Sigmoid colon (tissue), 7 donors: ENCODE measurements around the gene PGAP1. TPM values are rescaled to one million over a fixed set of nuclear protein-coding genes. Genes with fewer than 3 reads are reported as not detected.
A peak's percentile ranks its signal among the peaks of the same experiment; 100 is the strongest.

Source experiments
- DNase-seq: peaks from one replicate; pipeline ENCODE4 v3.0.0-alpha.2; 2019
- H3K27ac ChIP-seq, 4 donors: fragments of 200-600 bp; sonication (generic); one replicate each; pipeline ENCODE4 v1.5.1; 2016 to 2019; ENCODE audit warnings: mild to moderate bottlenecking in 1 of 4
- H3K27me3 ChIP-seq, 3 donors: fragments of 200-600 bp; sonication (generic); one replicate each; pipeline ENCODE4 v1.5.1; 2019; ENCODE audit warnings: mild to moderate bottlenecking in 1 of 3
- H3K36me3 ChIP-seq, 4 donors: fragments of 200-600 bp; sonication (generic); one replicate each; pipeline ENCODE4 v1.5.1; 2016 to 2019
- H3K4me1 ChIP-seq, 4 donors: fragments of 200-600 bp; sonication (generic); one replicate each; pipeline ENCODE4 v1.5.1; 2017 to 2019
- H3K4me3 ChIP-seq, 4 donors: fragments of 200-600 bp; sonication (generic); one replicate each; pipeline ENCODE4 v1.5.1; 2017 to 2019; ENCODE audit warnings: mild to moderate bottlenecking in 2 of 4, moderate library complexity in 1 of 4
- H3K9me3 ChIP-seq, 4 donors: fragments of 200-600 bp in 3 of 4; sonication (generic) in 3 of 4; one replicate each; pipeline versions ENCODE4 v1.5.1 to v1.6.1; 2013 to 2019
- EP300 ChIP-seq, 4 donors: sonication (generic); formaldehyde crosslinking; IDR thresholded peaks; one replicate each; pipeline ENCODE4 v1.6.1; 2017; ENCODE audit warnings: antibody characterized with exemption in 4 of 4
- POLR2A ChIP-seq, 2 donors: fragments of 450-650 bp; IDR thresholded peaks; one replicate each; pipeline ENCODE4 v1.6.1; 2016; ENCODE audit warnings: antibody characterized with exemption in 2 of 2, mild to moderate bottlenecking in 2 of 2, moderate library complexity in 2 of 2
- POLR2AphosphoS5 ChIP-seq, 4 donors: sonication (generic); formaldehyde crosslinking; IDR thresholded peaks; one replicate each; pipeline ENCODE4 v1.6.1; 2017; ENCODE audit warnings: antibody characterized with exemption in 4 of 4
- WGBS, 2 donors: extraction: QIAGEN DNeasy Blood & Tissue Kit; methylation state at CpG; one replicate each; pipeline ENCODE4 v1.1.7; 2013; 5-methylcytosine and 5-hydroxymethylcytosine counted together
- intact Hi-C: fragments of 100-400 bp; cut with DNase I; formaldehyde crosslinking; loops from one replicate; pipeline ENCODE4 v1.15.1; 2023
- polyA plus RNA-seq, 3 donors: library from polyadenylated mRNA; stranded (reverse); fragments of 200-250 nt; gene quantifications; one replicate each; pipeline ENCODE4 v1.2.3, GENCODE V29; 2013
- total RNA-seq, 4 donors: library from RNA; depleted of rRNA; stranded (reverse); fragments of >200 nt; gene quantifications; one replicate each; pipeline ENCODE4 v1.1.0, GENCODE V29; 2016
- TF ChIP-seq, protein P1 (sequence below), 4 experiments: fragments of 450-650 bp in 3 of 4; fragments of 200-600 bp in 1 of 4; IDR thresholded peaks; one replicate each; pipeline ENCODE4 v1.5.1; 2016 to 2019; ENCODE audit warnings: antibody characterized with exemption in 4 of 4, mild to moderate bottlenecking in 3 of 4, moderate library complexity in 2 of 4
- donor health status: healthy with polysubstance abuse.
- donor health status: Bipolar disorder and iron deficiency.
- donor health status: healthy.

The PGAP1 gene
- total and polyA plus RNA-seq, 7 donors: 0.46 to 14.0 (median 6.6) TPM

DNA sequence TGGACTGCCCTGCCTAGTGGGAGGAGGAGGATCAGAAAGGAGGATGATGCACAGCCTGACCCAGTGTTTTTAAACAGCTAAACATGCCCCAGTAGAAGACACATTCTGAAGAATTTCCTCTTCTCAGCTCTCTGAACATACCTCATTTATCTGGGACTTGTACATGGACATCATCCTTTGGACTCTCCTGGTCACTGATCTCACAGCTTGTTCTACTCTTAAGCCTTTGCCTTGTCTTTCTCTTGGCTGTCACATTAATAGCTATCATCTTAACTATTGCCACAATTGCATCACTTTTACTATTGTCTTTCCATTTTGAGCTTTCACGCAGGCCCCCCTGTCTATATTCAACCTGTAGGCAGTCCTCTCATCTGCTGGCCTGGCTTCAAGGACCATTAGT, 42.0 kb upstream of the PGAP1 start:
- Histone ChIP-seq H3K9me3 (no peaks in the 10 kb centered on the region), H3K4me3 (no peak overlapping the region), H3K36me3 (no peaks in the 10 kb centered on the region), H3K4me1 (no peaks in the 10 kb centered on the region), H3K27me3 (no peaks in the 10 kb centered on the region), H3K27ac (no peak overlapping the region)
- no peak for DNase-seq
- 96 to 100% methylated on average over 1 of the region's 1 CpG for WGBS, 2 donors
- intact Hi-C loops: no loop called here
- TF ChIP-seq POLR2AphosphoS5 (IDR thresholded peaks at IDR 0.05): no peak
- TF ChIP-seq, protein P1, sequence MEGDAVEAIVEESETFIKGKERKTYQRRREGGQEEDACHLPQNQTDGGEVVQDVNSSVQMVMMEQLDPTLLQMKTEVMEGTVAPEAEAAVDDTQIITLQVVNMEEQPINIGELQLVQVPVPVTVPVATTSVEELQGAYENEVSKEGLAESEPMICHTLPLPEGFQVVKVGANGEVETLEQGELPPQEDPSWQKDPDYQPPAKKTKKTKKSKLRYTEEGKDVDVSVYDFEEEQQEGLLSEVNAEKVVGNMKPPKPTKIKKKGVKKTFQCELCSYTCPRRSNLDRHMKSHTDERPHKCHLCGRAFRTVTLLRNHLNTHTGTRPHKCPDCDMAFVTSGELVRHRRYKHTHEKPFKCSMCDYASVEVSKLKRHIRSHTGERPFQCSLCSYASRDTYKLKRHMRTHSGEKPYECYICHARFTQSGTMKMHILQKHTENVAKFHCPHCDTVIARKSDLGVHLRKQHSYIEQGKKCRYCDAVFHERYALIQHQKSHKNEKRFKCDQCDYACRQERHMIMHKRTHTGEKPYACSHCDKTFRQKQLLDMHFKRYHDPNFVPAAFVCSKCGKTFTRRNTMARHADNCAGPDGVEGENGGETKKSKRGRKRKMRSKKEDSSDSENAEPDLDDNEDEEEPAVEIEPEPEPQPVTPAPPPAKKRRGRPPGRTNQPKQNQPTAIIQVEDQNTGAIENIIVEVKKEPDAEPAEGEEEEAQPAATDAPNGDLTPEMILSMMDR (IDR thresholded peaks at IDR 0.05): no peak
- no peak for TF ChIP-seq POLR2A (IDR thresholded peaks at IDR 0.05)
- TF ChIP-seq EP300 (IDR thresholded peaks at IDR 0.05): no peak

DNA sequence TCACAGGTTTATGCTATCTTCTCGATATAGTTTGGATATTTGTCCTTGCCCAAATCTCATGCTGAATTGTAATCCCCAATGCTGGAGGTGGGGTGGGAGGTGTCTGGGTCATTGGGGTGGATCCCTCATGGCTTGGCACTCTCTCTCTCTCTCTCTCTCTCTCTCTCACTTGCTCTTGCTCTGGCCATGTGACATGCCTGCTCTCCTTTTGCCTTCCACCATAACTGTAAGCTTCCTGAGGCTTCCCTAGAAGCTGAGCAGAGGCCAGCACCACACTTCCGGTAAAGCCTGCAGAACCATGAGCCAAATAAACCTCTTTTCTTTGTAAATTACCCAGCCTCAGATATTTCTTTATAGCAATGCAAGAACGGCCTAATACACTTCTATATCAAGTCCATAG, 41.3 kb upstream of the PGAP1 start:
- DNase-seq: no peak
- Histone ChIP-seq H3K4me1 (no peaks in the 10 kb centered on the region), H3K27ac (no peak overlapping the region), H3K9me3 (no peaks in the 10 kb centered on the region), H3K36me3 (no peaks in the 10 kb centered on the region), H3K27me3 (no peaks in the 10 kb centered on the region), H3K4me3 (no peak overlapping the region)
- intact Hi-C loops: no loop called here
- TF ChIP-seq POLR2AphosphoS5 (IDR thresholded peaks at IDR 0.05) (no peak), EP300 (IDR thresholded peaks at IDR 0.05) (no peak)
- WGBS, 2 donors: 89 to 91% methylated on average over 3 of the region's 3 CpGs

DNA sequence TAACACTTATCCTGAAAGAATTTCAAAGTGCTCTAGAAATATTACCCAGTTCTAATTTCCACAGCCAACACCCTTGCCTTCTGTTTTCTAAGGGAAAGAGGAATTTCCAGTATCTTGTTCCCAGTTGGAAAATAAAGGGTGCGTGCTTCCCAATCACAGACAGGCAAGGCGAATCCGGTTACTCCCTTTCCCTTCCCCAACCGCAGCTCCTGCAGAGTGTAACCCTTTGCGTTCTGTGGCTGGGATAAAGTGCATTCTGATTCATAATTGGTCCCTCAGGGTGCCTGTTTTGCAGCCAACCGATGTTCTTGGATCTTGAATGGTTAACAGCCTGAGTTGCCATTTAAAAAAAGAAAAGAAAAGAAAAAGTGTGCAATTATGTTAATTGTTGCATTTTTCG, 40.6 kb upstream of the PGAP1 start:
- Histone ChIP-seq H3K4me3 (peak overlapping the region in 3 of 4 donors; percentile 3 to 23 (median 8)), H3K9me3 (no peaks in the 10 kb centered on the region), H3K36me3 (no peaks in the 10 kb centered on the region), H3K27ac (no peak overlapping the region), H3K27me3 (no peaks in the 10 kb centered on the region), H3K4me1 (no peaks in the 10 kb centered on the region)
- no peak for TF ChIP-seq EP300 (IDR thresholded peaks at IDR 0.05)
- TF ChIP-seq, protein P1 (IDR thresholded peaks at IDR 0.05): no peak
- DNase-seq: no peak
- intact Hi-C loops: no loop called here
- 19 to 56% methylated on average over 7 of the region's 7 CpGs for WGBS, 2 donors

GRCh38 chr2:196966061-196966460, 39.6 kb upstream of the PGAP1 start:
- Histone ChIP-seq H3K9me3 (no peaks in the 10 kb centered on the region), H3K27me3 (no peaks in the 10 kb centered on the region), H3K27ac (no peak overlapping the region), H3K4me3 (no peak overlapping the region), H3K36me3 (no peaks in the 10 kb centered on the region), H3K4me1 (no peaks in the 10 kb centered on the region)
- TF ChIP-seq, protein P1 (IDR thresholded peaks at IDR 0.05): no peak
- TF ChIP-seq EP300 (IDR thresholded peaks at IDR 0.05) (no peak), POLR2AphosphoS5 (IDR thresholded peaks at IDR 0.05) (no peak), POLR2A (IDR thresholded peaks at IDR 0.05) (no peak)
- no peak for DNase-seq
- intact Hi-C loops: no loop called here
- WGBS, 2 donors: 18 to 68% methylated on average over 3 of the region's 3 CpGs

DNA sequence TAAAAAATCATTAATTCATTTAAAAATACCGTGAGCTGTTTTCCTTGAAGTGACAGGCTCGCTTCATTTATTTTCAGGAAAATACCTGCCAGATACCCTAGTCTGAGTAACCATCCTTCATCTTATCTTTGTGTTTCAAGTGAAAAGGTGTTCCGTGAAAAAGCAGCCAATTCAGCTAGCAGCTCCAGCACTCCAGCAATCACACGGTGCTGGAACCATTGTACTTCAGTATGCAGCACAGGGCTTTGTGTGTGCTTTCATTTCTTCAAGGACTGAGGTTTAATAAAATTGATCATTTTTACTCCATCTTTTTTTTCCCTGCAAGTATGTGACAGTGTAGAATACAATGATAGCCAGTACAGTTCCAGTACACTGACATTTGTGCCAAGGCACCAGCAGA, 39.1 kb upstream of the PGAP1 start:
- no peak overlapping the region for H3K27ac ChIP-seq

More for the DNA sequence above, 39.1 kb upstream of the PGAP1 start:
- Histone ChIP-seq H3K4me1 (no peaks in the 10 kb centered on the region), H3K36me3 (no peaks in the 10 kb centered on the region), H3K4me3 (no peak overlapping the region), H3K9me3 (no peaks in the 10 kb centered on the region), H3K27me3 (no peaks in the 10 kb centered on the region)
- 31 to 71% methylated on average over 4 of the region's 4 CpGs for WGBS, 2 donors
- TF ChIP-seq POLR2A (IDR thresholded peaks at IDR 0.05) (no peak), EP300 (IDR thresholded peaks at IDR 0.05) (no peak), POLR2AphosphoS5 (IDR thresholded peaks at IDR 0.05) (no peak)
- TF ChIP-seq, protein P1 (IDR thresholded peaks at IDR 0.05): no peak
- no peak for DNase-seq
- intact Hi-C loops: no loop called here
